ENCODE measurements around the gene KCNJ16. TPM values are rescaled to one million over a fixed set of nuclear protein-coding genes. Genes with fewer than 3 reads are reported as not detected.
A peak's percentile ranks its signal among the peaks of the same experiment; 100 is the strongest.

Gene KCNJ16
- total and polyA plus RNA-seq, 2 experiments from 2014 or later, result not detected

GRCh38 chr17:70159980-70160379 lies 85.0 kb downstream of the KCNJ16 start:
- Histone ChIP-seq H3K27ac (no peak overlapping the region), H3K36me3 (no peaks in the 10 kb centered on the region), H3K4me3 (no peak overlapping the region), H3K4me1 (ENCODE audit: low read depth) (no peaks in the 10 kb centered on the region), H3K27me3 (no peaks in the 10 kb centered on the region), H3K9me3 (ENCODE audit: low read depth) (no peaks in the 10 kb centered on the region)
- TF ChIP-seq, protein P1, sequence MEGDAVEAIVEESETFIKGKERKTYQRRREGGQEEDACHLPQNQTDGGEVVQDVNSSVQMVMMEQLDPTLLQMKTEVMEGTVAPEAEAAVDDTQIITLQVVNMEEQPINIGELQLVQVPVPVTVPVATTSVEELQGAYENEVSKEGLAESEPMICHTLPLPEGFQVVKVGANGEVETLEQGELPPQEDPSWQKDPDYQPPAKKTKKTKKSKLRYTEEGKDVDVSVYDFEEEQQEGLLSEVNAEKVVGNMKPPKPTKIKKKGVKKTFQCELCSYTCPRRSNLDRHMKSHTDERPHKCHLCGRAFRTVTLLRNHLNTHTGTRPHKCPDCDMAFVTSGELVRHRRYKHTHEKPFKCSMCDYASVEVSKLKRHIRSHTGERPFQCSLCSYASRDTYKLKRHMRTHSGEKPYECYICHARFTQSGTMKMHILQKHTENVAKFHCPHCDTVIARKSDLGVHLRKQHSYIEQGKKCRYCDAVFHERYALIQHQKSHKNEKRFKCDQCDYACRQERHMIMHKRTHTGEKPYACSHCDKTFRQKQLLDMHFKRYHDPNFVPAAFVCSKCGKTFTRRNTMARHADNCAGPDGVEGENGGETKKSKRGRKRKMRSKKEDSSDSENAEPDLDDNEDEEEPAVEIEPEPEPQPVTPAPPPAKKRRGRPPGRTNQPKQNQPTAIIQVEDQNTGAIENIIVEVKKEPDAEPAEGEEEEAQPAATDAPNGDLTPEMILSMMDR (IDR thresholded peaks at IDR 0.05; ENCODE audit: low read depth, low read length), result no peak
- DNase-seq (ENCODE audit: low read depth in 1 of 2, low spot score in 1 of 2), result no peak

GRCh38 chr17:70161519-70161918 lies 86.5 kb downstream of the KCNJ16 start:
- Histone ChIP-seq H3K9me3 (ENCODE audit: low read depth) (no peaks in the 10 kb centered on the region), H3K27me3 (no peaks in the 10 kb centered on the region)

GRCh38 chr17:70165383-70165782 lies 90.4 kb downstream of the KCNJ16 start:
- Histone ChIP-seq H3K4me1 (ENCODE audit: low read depth) (no peaks in the 10 kb centered on the region), H3K36me3 (no peaks in the 10 kb centered on the region), H3K4me3 (no peak overlapping the region), H3K27ac (no peak overlapping the region), H3K27me3 (peaks cover 18% of the 10 kb centered on the region), H3K9me3 (ENCODE audit: low read depth) (no peaks in the 10 kb centered on the region)
- TF ChIP-seq, protein P1 (IDR thresholded peaks at IDR 0.05; ENCODE audit: low read depth, low read length), result no peak
- no peak for DNase-seq (ENCODE audit: low read depth in 1 of 2, low spot score in 1 of 2)

More at GRCh38 chr17:70161519-70161918, 86.5 kb downstream of the KCNJ16 start:
- no peaks in the 10 kb centered on the region for H3K4me1 ChIP-seq (ENCODE audit: low read depth)
- DNase-seq (ENCODE audit: low read depth in 1 of 2, low spot score in 1 of 2), result no peak
- no peak overlapping the region for H3K27ac ChIP-seq
- H3K36me3 ChIP-seq, result no peaks in the 10 kb centered on the region
- H3K4me3 ChIP-seq, result no peak overlapping the region
- TF ChIP-seq, protein P1 (IDR thresholded peaks at IDR 0.05; ENCODE audit: low read depth, low read length), result no peak

- Histone ChIP-seq H3K9me3 (ENCODE audit: low read depth) (no peaks in the 10 kb centered on the region), H3K4me3 (no peak overlapping the region), H3K27me3 (peaks cover 31% of the 10 kb centered on the region), H3K36me3 (no peaks in the 10 kb centered on the region), H3K4me1 (ENCODE audit: low read depth) (no peaks in the 10 kb centered on the region), H3K27ac (no peak overlapping the region)
- no peak for DNase-seq (ENCODE audit: low read depth in 1 of 2, low spot score in 1 of 2)
- TF ChIP-seq, protein P1 (IDR thresholded peaks at IDR 0.05; ENCODE audit: low read depth, low read length), result no peak
Measured at GRCh38 chr17:70166615-70167014, 91.6 kb downstream of the KCNJ16 start.

GRCh38 chr17:70168044-70168976 lies 93.3 kb downstream of the KCNJ16 start:
- H3K4me1 ChIP-seq (ENCODE audit: low read depth), result no peaks in the 10 kb centered on the region
- H3K9me3 ChIP-seq (ENCODE audit: low read depth), result no peaks in the 10 kb centered on the region
- TF ChIP-seq, protein P1 (IDR thresholded peaks at IDR 0.05; ENCODE audit: low read depth, low read length), result peak; percentile 75
- H3K4me3 ChIP-seq, result peak overlapping the region; percentile 48
- DNase-seq (ENCODE audit: low read depth in 1 of 2, low spot score in 1 of 2), result peak; percentile 66 to 69
- no peaks in the 10 kb centered on the region for H3K36me3 ChIP-seq
- H3K27me3 ChIP-seq, result peaks cover 47% of the 10 kb centered on the region
- H3K27ac ChIP-seq, result no peak overlapping the region

All from cardiac muscle cell (in vitro differentiated cells and primary cell).